ENCODE data around the gene CDK17. TPM values are rescaled to one million over a fixed set of nuclear protein-coding genes. Genes with fewer than 3 reads are reported as not detected.

Gene CDK17
- total and polyA plus RNA-seq, 8 donors: 4.3 to 15.1 (median 8.0) TPM

- WGBS, 2 donors: 25 to 27% methylated on average over 8 of the region's 8 CpGs
- ATAC-seq (peak; percentile 79 to 81 (median 79)), DNase-seq (peak in 5 of 6 donors; percentile 75 to 85 (median 79)), FAIRE-seq (no peak)
- H3K27ac ChIP-seq: peak overlapping the region; percentile 0 to 56 (median 41)
- H3K4me3 ChIP-seq: no peak overlapping the region
- no peaks in the 10 kb centered on the region for H3K9me3 ChIP-seq
- no peaks in the 10 kb centered on the region for H3K27me3 ChIP-seq
- no peak for TF ChIP-seq CTCF (IDR thresholded peaks at IDR 0.05)
- intact Hi-C loops (cut with DNase I): no loop called here
- peaks cover 19 to 42% (median 21%) of the 10 kb centered on the region in 3 donors for H3K4me1 ChIP-seq
- no peaks in the 10 kb centered on the region for H3K36me3 ChIP-seq
Measured at GRCh38 chr12:96258104-96258961, 141.9 kb downstream of the CDK17 start.

- TF ChIP-seq CTCF (IDR thresholded peaks at IDR 0.05): no peak
- FAIRE-seq: no peak
- H3K36me3 ChIP-seq: no peaks in the 10 kb centered on the region
- peaks cover 15 to 42% (median 21%) of the 10 kb centered on the region in 3 donors for H3K4me1 ChIP-seq
- WGBS, 2 donors: 23 to 33% methylated on average over 2 of the region's 2 CpGs
- peak in 2 of 6 donors; percentile 44 to 56 for DNase-seq
- no peaks in the 10 kb centered on the region for H3K27me3 ChIP-seq
- peak overlapping the region in 2 of 4 donors; percentile 44 to 56 for H3K27ac ChIP-seq
- H3K4me3 ChIP-seq: no peak overlapping the region
- ATAC-seq: peak; percentile 69 to 81 (median 76)
- no peaks in the 10 kb centered on the region for H3K9me3 ChIP-seq
- intact Hi-C loops (cut with DNase I): no loop called here
Measured at GRCh38 chr12:96257550-96258103, 142.6 kb downstream of the CDK17 start.

- FAIRE-seq (no peak), ATAC-seq (peak in 1 of 4 donors; percentile 6), DNase-seq (no peak)
- no peaks in the 10 kb centered on the region for H3K36me3 ChIP-seq
- TF ChIP-seq CTCF (IDR thresholded peaks at IDR 0.05): no peak
- peaks cover 10 to 37% (median 21%) of the 10 kb centered on the region in 3 donors for H3K4me1 ChIP-seq
- intact Hi-C loops (cut with DNase I): no loop called here
- H3K27me3 ChIP-seq: no peaks in the 10 kb centered on the region
- H3K27ac ChIP-seq: peak overlapping the region in 2 of 4 donors; percentile 20 to 37
- WGBS, 2 donors: 57 to 58% methylated on average over 7 of the region's 7 CpGs
- H3K4me3 ChIP-seq: no peak overlapping the region
- H3K9me3 ChIP-seq: no peaks in the 10 kb centered on the region
Measured at GRCh38 chr12:96256672-96257361, 143.4 kb downstream of the CDK17 start.

GRCh38 chr12:96255077-96255476, 145.2 kb downstream of the CDK17 start:
- H3K27ac ChIP-seq: no peak overlapping the region
- H3K4me1 ChIP-seq: peaks cover 10 to 28% (median 21%) of the 10 kb centered on the region in 3 donors
- FAIRE-seq (no peak), DNase-seq (no peak), ATAC-seq (peak in 1 of 4 donors; percentile 49)
- H3K9me3 ChIP-seq: no peaks in the 10 kb centered on the region
- no peak for TF ChIP-seq CTCF (IDR thresholded peaks at IDR 0.05)
- 83 to 86% methylated on average over 8 of the region's 8 CpGs for WGBS, 2 donors
- no peaks in the 10 kb centered on the region for H3K36me3 ChIP-seq
- no peaks in the 10 kb centered on the region for H3K27me3 ChIP-seq
- H3K4me3 ChIP-seq: no peak overlapping the region
- intact Hi-C loops (cut with DNase I): no loop called here
